ENCODE results near the gene LAMB2. TPM values are rescaled to one million over a fixed set of nuclear protein-coding genes. Genes with fewer than 3 reads are reported as not detected.
A peak's percentile ranks its signal among the peaks of the same experiment; 100 is the strongest.

Gene LAMB2
- polyA plus RNA-seq, 3 donors = 90.5 to 300 (median 195) TPM

DNA sequence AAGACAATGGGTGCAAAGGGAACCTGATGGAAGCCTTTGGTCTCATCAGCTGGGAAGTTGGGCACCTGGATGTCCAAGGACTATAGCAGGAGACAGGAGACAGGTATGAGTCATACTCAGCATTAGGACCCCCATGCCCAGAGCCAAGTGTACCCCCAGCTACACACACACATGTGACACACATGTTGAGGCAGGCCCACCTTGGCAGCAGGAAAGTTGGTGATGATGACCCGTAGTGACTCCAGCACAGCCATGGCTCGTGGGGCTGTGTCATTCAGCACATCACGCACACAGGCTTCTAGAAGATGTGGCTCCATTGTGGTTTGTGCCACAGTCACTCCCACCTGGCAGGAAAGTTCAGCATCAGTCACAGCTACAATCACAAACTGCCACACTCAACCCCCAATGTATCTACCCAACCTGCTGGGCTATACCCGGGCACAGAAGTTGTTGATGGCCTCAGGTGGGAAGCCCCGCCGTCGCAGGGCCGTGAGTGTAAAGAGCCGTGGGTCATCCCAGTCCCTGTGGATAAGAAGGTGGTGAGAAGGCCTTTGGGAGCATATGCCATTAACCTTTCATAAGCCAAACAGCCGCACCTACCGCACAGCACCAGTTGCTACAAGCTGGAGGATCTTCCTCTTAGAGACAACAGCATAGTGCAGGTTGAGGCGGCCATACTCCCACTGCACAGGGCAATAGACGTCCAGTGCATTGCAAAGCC is 33.8 kb downstream of the LAMB2 start:
- no peak overlapping the region for H3K27ac ChIP-seq (ENCODE audit: low read depth, low read length)
- 88 to 92% (median 91%) methylated on average over 13 of the region's 13 CpGs for WGBS, 3 donors

GRCh38 chr3:49098429-49098828 is 34.4 kb downstream of the LAMB2 start:
- H3K27ac ChIP-seq (ENCODE audit: low read depth, low read length) = no peak overlapping the region
- 36 to 51% (median 50%) methylated on average over 5 of the region's 5 CpGs for WGBS, 3 donors

- 0 to 1% (median 1%) methylated on average over 55 to 65 of the region's 65 CpGs for WGBS, 3 donors
- H3K27ac ChIP-seq (ENCODE audit: low read depth, low read length) = peak within 1 kb of the TSS; percentile 65
Observed at GRCh38 chr3:49093853-49094767, 38.7 kb downstream of the LAMB2 start, which contains the start of gene QRICH1. Gene QRICH1 (minus strand): TSS chr3:49094071. CDS start chr3:49077017, 17,054 bp downstream.

DNA sequence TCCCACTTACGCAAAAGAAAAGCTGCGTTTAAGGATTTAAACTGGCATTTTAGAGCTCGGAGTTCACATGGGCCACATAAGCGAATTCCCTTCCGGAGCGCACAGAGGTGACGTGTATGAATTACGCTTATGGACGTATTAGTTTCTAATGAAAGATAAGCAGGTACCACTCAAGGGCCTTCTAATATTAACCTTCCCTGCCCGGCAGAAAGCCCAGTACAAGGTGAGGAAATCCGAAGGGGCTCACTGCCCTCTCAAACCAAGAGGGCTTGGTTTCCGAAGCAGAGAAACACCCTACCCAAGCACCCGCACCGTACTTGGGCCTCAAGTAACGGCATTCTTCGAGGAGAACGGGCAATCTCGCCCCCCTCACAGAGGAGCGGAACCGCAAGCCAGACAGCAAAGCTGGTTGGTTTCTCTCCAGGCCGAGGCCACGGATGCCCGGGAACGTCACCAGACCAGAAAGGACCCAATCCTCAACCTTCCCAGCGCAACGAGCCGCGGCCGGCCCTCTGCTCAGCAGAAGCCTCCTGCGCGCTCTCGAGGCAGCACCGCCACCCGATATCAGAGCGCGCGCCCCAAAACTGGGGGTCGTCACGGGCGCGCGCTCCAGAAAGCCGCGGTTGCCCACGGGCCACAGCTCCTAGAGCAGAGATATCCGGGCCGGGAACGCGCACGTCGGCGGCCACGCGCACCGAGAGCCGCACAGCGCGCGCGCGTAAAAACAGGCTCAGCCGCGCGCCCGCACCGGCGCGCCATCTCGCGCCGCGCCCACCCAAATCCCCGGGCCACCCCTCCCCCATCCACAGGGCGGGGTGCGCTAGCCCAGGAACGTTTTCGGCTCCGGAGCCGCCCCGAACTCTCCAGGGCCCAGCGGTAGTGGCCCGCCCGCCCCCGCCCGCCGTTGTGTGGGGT is 39.7 kb downstream of the LAMB2 start:
- 0% methylated on average over 73 to 86 of the region's 86 CpGs for WGBS, 3 donors
- peak overlapping the region; percentile 65 for H3K27ac ChIP-seq (ENCODE audit: low read depth, low read length)

GRCh38 chr3:49081429-49081828 is 51.4 kb downstream of the LAMB2 start:
- H3K27ac ChIP-seq (ENCODE audit: low read depth, low read length) = no peak overlapping the region
- WGBS, 3 donors = 96% methylated on average over 8 of the region's 8 CpGs

GRCh38 chr3:49079270-49079669 is 53.6 kb downstream of the LAMB2 start:
- no peak overlapping the region for H3K27ac ChIP-seq (ENCODE audit: low read depth, low read length)
- WGBS, 3 donors = 91 to 95% (median 93%) methylated on average over 2 of the region's 2 CpGs

DNA sequence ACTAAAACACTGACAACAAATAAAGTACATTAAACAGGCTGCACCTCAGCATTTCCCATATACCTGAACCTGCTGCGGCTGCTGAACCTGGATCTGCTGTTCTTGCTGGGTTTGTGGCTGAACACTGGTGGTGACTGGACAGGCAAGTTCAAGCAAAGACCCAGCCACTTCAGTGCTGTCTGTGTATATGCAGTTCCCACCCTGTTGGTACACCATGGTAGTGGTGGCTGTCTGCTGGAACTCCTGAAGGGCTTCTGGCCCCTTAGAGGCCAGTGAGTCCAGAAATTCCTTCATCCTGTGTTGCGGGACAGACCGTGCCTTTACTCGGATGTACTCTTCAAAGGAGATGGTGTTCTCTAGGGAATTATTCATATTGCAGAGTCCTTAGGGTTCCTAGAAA is 56.2 kb downstream of the LAMB2 start:
- no peak overlapping the region for H3K27ac ChIP-seq (ENCODE audit: low read depth, low read length)
- WGBS, 3 donors = 75 to 89% (median 83%) methylated on average over 4 of the region's 4 CpGs

- no peak overlapping the region for H3K27ac ChIP-seq (ENCODE audit: low read depth, low read length)
- WGBS, 3 donors = 90 to 97% (median 96%) methylated on average over 13 of the region's 13 CpGs
Observed at GRCh38 chr3:49076116-49076515, 56.7 kb downstream of the LAMB2 start.

Other genes starting within 250 kb of the LAMB2 start
- gene SLC25A20, start 234.2 kb downstream of the LAMB2 start, polyA plus RNA-seq = 10 to 100 TPM; 18.9 to 31.6 (median 22.9) TPM
- 10 to 100 TPM; 24.7 to 49.6 (median 48.2) TPM for gene ARIH2, start 214.2 kb downstream of the LAMB2 start, polyA plus RNA-seq
- 10 to 100 TPM; 11.7 to 41.1 (median 20.2) TPM for gene P4HTM, start 142.8 kb downstream of the LAMB2 start, polyA plus RNA-seq
- gene WDR6, start 125.7 kb downstream of the LAMB2 start, polyA plus RNA-seq = 10 to 100 TPM; 59.2 to 90.6 (median 69.6) TPM
- 10 to 100 TPM; 25.5 to 46.4 (median 25.9) TPM for gene DALRD3, start 114.5 kb downstream of the LAMB2 start, polyA plus RNA-seq
- gene NDUFAF3, start 110.9 kb downstream of the LAMB2 start, polyA plus RNA-seq = 100 to 1,000 TPM in 2 of 3 donors, 10 to 100 TPM in 1; 38.6 to 163 (median 120) TPM
- gene IMPDH2, start 103.7 kb downstream of the LAMB2 start, polyA plus RNA-seq = 100 to 1,000 TPM; 124 to 247 (median 150) TPM
- 10 to 100 TPM; 20.3 to 42.2 (median 22.0) TPM for gene QRICH1, start 39.0 kb downstream of the LAMB2 start, polyA plus RNA-seq
- 100 to 1,000 TPM; 169 to 228 (median 189) TPM for gene QARS1, start 28.3 kb downstream of the LAMB2 start, polyA plus RNA-seq
- gene USP19, start 12.2 kb downstream of the LAMB2 start, polyA plus RNA-seq = 10 to 100 TPM; 17.6 to 29.8 (median 19.3) TPM
- gene CCDC71, start 33.3 kb upstream of the LAMB2 start, polyA plus RNA-seq = 10 to 100 TPM in 1 of 3 donors, 1 to 10 TPM in 2; 8.0 to 18.7 (median 9.1) TPM
- gene KLHDC8B, start 38.5 kb upstream of the LAMB2 start, polyA plus RNA-seq = 10 to 100 TPM; 32.3 to 73.4 (median 43.5) TPM
- 1 to 10 TPM; 1.9 to 4.2 (median 3.9) TPM for gene C3orf62, start 144.2 kb upstream of the LAMB2 start, polyA plus RNA-seq
- gene USP4, start 207.0 kb upstream of the LAMB2 start, polyA plus RNA-seq = 10 to 100 TPM; 16.5 to 32.1 (median 30.4) TPM
- 1,000 to 10,000 TPM in 1 of 3 donors, 100 to 1,000 TPM in 2; 174 to 1,140 (median 788) TPM for gene GPX1, start 225.3 kb upstream of the LAMB2 start, polyA plus RNA-seq